ENCODE results near the gene TTC9.

The TTC9 gene

GRCh38 chr14:70645892-70646291 is 4.2 kb downstream of the TTC9 start (continued):
- TF ChIP-seq PATZ1 (CRISPR knock-in tag; IDR thresholded peaks at IDR 0.05; ENCODE audit: borderline replicate concordance) (no peak), ISL1 (CRISPR knock-in tag; IDR thresholded peaks at IDR 0.05) (no peak), RARB (CRISPR knock-in tag; IDR thresholded peaks at IDR 0.05) (no peak), OSR1 (CRISPR knock-in tag; IDR thresholded peaks at IDR 0.05) (no peak), TSHZ2 (CRISPR knock-in tag; IDR thresholded peaks at IDR 0.05) (no peak), CSDC2 (CRISPR knock-in tag; IDR thresholded peaks at IDR 0.05) (no peak), TCF4 (CRISPR knock-in tag; IDR thresholded peaks at IDR 0.05; ENCODE audit: borderline replicate concordance) (no peak)

GRCh38 chr14:70646705-70647104 is 5.0 kb downstream of the TTC9 start:
- no peak for ATAC-seq
- no peak for TF ChIP-seq CSDC2 (CRISPR knock-in tag; IDR thresholded peaks at IDR 0.05)

- no peak for ATAC-seq
- TF ChIP-seq OSR1 (CRISPR knock-in tag; IDR thresholded peaks at IDR 0.05) (no peak), RARB (CRISPR knock-in tag; IDR thresholded peaks at IDR 0.05) (no peak)
These were observed 6.6 kb downstream of the TTC9 start for GRCh38 chr14:70648346-70648745.

GRCh38 chr14:70649803-70650202 is 8.1 kb downstream of the TTC9 start:
- no peak for TF ChIP-seq ARNTL (CRISPR knock-in tag; IDR thresholded peaks at IDR 0.05; ENCODE audit: borderline replicate concordance, low read depth)
- no peak for TF ChIP-seq OSR1 (CRISPR knock-in tag; IDR thresholded peaks at IDR 0.05)
- no peak for TF ChIP-seq TSHZ2 (CRISPR knock-in tag; IDR thresholded peaks at IDR 0.05)
- ATAC-seq, result no peak

GRCh38 chr14:70651522-70651921 is 9.8 kb downstream of the TTC9 start:
- no peak for ATAC-seq
- TF ChIP-seq ISL1 (CRISPR knock-in tag; IDR thresholded peaks at IDR 0.05), result no peak
- TF ChIP-seq TOX (CRISPR knock-in tag; IDR thresholded peaks at IDR 0.05; ENCODE audit: borderline replicate concordance), result no peak
- no peak for TF ChIP-seq PATZ1 (CRISPR knock-in tag; IDR thresholded peaks at IDR 0.05; ENCODE audit: borderline replicate concordance)
- no peak for TF ChIP-seq CSRNP3 (CRISPR knock-in tag; IDR thresholded peaks at IDR 0.05)
- TF ChIP-seq ZNF8 (CRISPR knock-in tag; IDR thresholded peaks at IDR 0.05), result no peak
- TF ChIP-seq SNAI2 (CRISPR knock-in tag; IDR thresholded peaks at IDR 0.05), result no peak
- TF ChIP-seq CREB5 (CRISPR knock-in tag; IDR thresholded peaks at IDR 0.05; ENCODE audit: low read depth), result no peak
- TF ChIP-seq ESRRG (CRISPR knock-in tag; IDR thresholded peaks at IDR 0.05), result no peak
- TF ChIP-seq PPARA (CRISPR knock-in tag; IDR thresholded peaks at IDR 0.05; ENCODE audit: borderline replicate concordance), result no peak
- TF ChIP-seq TCF4 (CRISPR knock-in tag; IDR thresholded peaks at IDR 0.05; ENCODE audit: borderline replicate concordance), result no peak
- no peak for TF ChIP-seq RARB (CRISPR knock-in tag; IDR thresholded peaks at IDR 0.05)
- no peak for TF ChIP-seq ZNF70 (CRISPR knock-in tag; IDR thresholded peaks at IDR 0.05)
- TF ChIP-seq GLIS3 (CRISPR knock-in tag; IDR thresholded peaks at IDR 0.05), result no peak
- no peak for TF ChIP-seq ZFP30 (CRISPR knock-in tag; IDR thresholded peaks at IDR 0.05)
- TF ChIP-seq OSR1 (CRISPR knock-in tag; IDR thresholded peaks at IDR 0.05), result no peak
- no peak for TF ChIP-seq BACH2 (CRISPR knock-in tag; IDR thresholded peaks at IDR 0.05; ENCODE audit: borderline replicate concordance)
- TF ChIP-seq ARNTL (CRISPR knock-in tag; IDR thresholded peaks at IDR 0.05; ENCODE audit: borderline replicate concordance, low read depth), result no peak
- no peak for TF ChIP-seq POU6F1 (CRISPR knock-in tag; IDR thresholded peaks at IDR 0.05; ENCODE audit: borderline replicate concordance, low read depth)
